Endothelial cell of umbilical vein (primary cell): ENCODE results near the gene SKI.

Source experiments
- CTCF ChIP-seq, 2 donors: IDR thresholded peaks; 1 replicate in 1 of 2; 2 replicates in 1 of 2; pipeline ENCODE4 v1.5.1; 2011; ENCODE audit warnings: low read length in 2 of 2, mild to moderate bottlenecking in 2 of 2, moderate library complexity in 2 of 2, control low read depth in 1 of 2, inconsistent platforms in 1 of 2, low read depth in 1 of 2; ENCODE audit not compliant: insufficient read depth in 1 of 2; ENCODE audit errors: extremely low read depth in 1 of 2
- EZH2 ChIP-seq: IDR thresholded peaks from 2 replicates; pipeline ENCODE4 v1.6.1; 2012; ENCODE audit warnings: borderline replicate concordance, low read depth, mild to moderate bottlenecking, moderate library complexity, low read length, inconsistent platforms; ENCODE audit not compliant: severe bottlenecking
- FOS ChIP-seq: IDR thresholded peaks from 2 replicates; pipeline ENCODE4 v1.6.1; 2011; ENCODE audit warnings: mild to moderate bottlenecking, low read length, moderate library complexity, borderline replicate concordance; ENCODE audit not compliant: insufficient read depth
- POLR2A ChIP-seq: IDR thresholded peaks from 2 replicates; pipeline ENCODE4 v1.6.1; 2012; ENCODE audit warnings: low read depth, mild to moderate bottlenecking, control low read depth, low read length
- POLR2AphosphoS5 ChIP-seq: IDR thresholded peaks from 2 replicates; pipeline ENCODE4 v1.6.1; 2012; ENCODE audit warnings: low read depth, mild to moderate bottlenecking, control low read depth, low read length, moderate library complexity; ENCODE audit not compliant: insufficient read depth
- TF ChIP-seq, protein P1 (sequence below): IDR thresholded peaks from 2 replicates; pipeline ENCODE4 v1.6.1; 2011; ENCODE audit not compliant: insufficient read depth, insufficient read length

GRCh38 chr1:2253036-2253796 is 25.1 kb downstream of the SKI start:
- TF ChIP-seq CTCF (IDR thresholded peaks at IDR 0.05; ENCODE audit: extremely low read depth in 1 of 2, insufficient read depth in 1 of 2, low read depth in 1 of 2, low read length in 2 of 2) = no peak
- no peak for TF ChIP-seq EZH2
- no peak for TF ChIP-seq FOS
- no peak for TF ChIP-seq POLR2AphosphoS5
- TF ChIP-seq, protein P1, sequence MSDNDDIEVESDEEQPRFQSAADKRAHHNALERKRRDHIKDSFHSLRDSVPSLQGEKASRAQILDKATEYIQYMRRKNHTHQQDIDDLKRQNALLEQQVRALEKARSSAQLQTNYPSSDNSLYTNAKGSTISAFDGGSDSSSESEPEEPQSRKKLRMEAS = no peak
- TF ChIP-seq POLR2A = no peak
